OCI-LY1 (cell line): ENCODE results near the gene RASGRF2.

Experiments used
- H2AFZ ChIP-seq: fragments of 200-600 bp; sonication (generic), shearing (Covaris generic); 2 replicates; pipeline ENCODE4 v1.6.0; 2014; ENCODE audit warnings: antibody characterized with exemption, mild to moderate bottlenecking, low read length
- H3F3A ChIP-seq: fragments of 200-600 bp; sonication (generic), shearing (Covaris generic); 2 replicates; pipeline ENCODE4 v1.6.0; 2014; ENCODE audit warnings: mild to moderate bottlenecking, antibody characterized with exemption, low read length, moderate library complexity; ENCODE audit not compliant: insufficient read depth
- H3K27ac ChIP-seq: fragments of 200-600 bp; sonication (generic); 2 replicates; pipeline ENCODE4 v1.5.1; 2014; ENCODE audit warnings: low read length, mixed run types, mild to moderate bottlenecking, low read depth; ENCODE audit not compliant: poor library complexity, severe bottlenecking
- H3K27me3 ChIP-seq: fragments of 200-600 bp; sonication (generic); 2 replicates; pipeline ENCODE4 v1.6.0; 2014; ENCODE audit warnings: antibody characterized with exemption, mild to moderate bottlenecking, low read length, moderate library complexity; ENCODE audit not compliant: insufficient read depth
- H3K36me3 ChIP-seq: fragments of 200-600 bp; sonication (generic); 2 replicates; pipeline ENCODE4 v1.6.1; 2014; ENCODE audit warnings: mild to moderate bottlenecking, antibody characterized with exemption, low read length, moderate library complexity, mixed read lengths; ENCODE audit not compliant: insufficient read depth
- H3K4me1 ChIP-seq: fragments of 200-600 bp; sonication (generic); 2 replicates; pipeline ENCODE4 v1.5.1; 2014; ENCODE audit warnings: mild to moderate bottlenecking, low read length, moderate library complexity; ENCODE audit not compliant: insufficient read depth, severe bottlenecking
- H3K4me2 ChIP-seq: fragments of 200-600 bp; sonication (generic), shearing (Covaris generic); 2 replicates; pipeline ENCODE4 v1.6.1; 2014; ENCODE audit warnings: low read length
- H3K4me3 ChIP-seq: fragments of 200-600 bp; sonication (generic); 2 replicates; pipeline ENCODE4 v1.5.1; 2014; ENCODE audit warnings: low read length, low read depth, mild to moderate bottlenecking, mixed read lengths; ENCODE audit not compliant: poor library complexity, severe bottlenecking
- H3K79me2 ChIP-seq: fragments of 200-600 bp; shearing (Covaris generic); 2 replicates; pipeline ENCODE4 v1.6.1; 2016; ENCODE audit warnings: mixed run types, low read length, mixed read lengths; ENCODE audit not compliant: insufficient read depth
- H3K9ac ChIP-seq: fragments of 200-600 bp; sonication (generic), shearing (Covaris generic); 2 replicates; pipeline ENCODE4 v1.6.1; 2014; ENCODE audit warnings: mild to moderate bottlenecking, low read length, mixed read lengths
- H3K9me2 ChIP-seq: fragments of 200-600 bp; sonication (generic), shearing (Covaris generic); 2 replicates; pipeline ENCODE4 v1.6.1; 2014; ENCODE audit warnings: low read depth, mild to moderate bottlenecking, low read length, mixed read lengths
- H3K9me3 ChIP-seq: fragments of 200-600 bp; shearing (Covaris generic); 2 replicates; pipeline ENCODE4 v1.6.1; 2014; ENCODE audit warnings: low read length, mixed read lengths
- H4K20me1 ChIP-seq: fragments of 200-600 bp; sonication (generic), shearing (Covaris generic); 2 replicates; pipeline ENCODE4 v1.6.0; 2016; ENCODE audit warnings: mild to moderate bottlenecking, low read length; ENCODE audit not compliant: insufficient read depth
- CTCF ChIP-seq: fragments of 200-600 bp; sonication (generic), shearing (Covaris generic); IDR thresholded peaks from 2 replicates; pipeline ENCODE4 v1.5.1; 2017; ENCODE audit warnings: mild to moderate bottlenecking, antibody characterized with exemption, low read length, moderate library complexity, mixed read lengths
- EZH2 ChIP-seq: fragments of 200-600 bp; sonication (generic), shearing (Covaris generic); IDR thresholded peaks from 2 replicates; pipeline ENCODE4 v1.8.0; 2017; ENCODE audit warnings: borderline replicate concordance, mixed run types, mild to moderate bottlenecking, antibody characterized with exemption, low read length, moderate library complexity, mixed read lengths

The RASGRF2 gene

GRCh38 chr5:81208904-81209303 is 248.7 kb downstream of the RASGRF2 start:
- no peaks in the 10 kb centered on the region for H3F3A ChIP-seq
- H3K79me2 ChIP-seq = no peaks in the 10 kb centered on the region

GRCh38 chr5:81209386-81209785 is 249.2 kb downstream of the RASGRF2 start:
- no peak for TF ChIP-seq EZH2
- no peak for TF ChIP-seq CTCF
- Histone ChIP-seq H3K27ac (no peak overlapping the region), H3K79me2 (no peaks in the 10 kb centered on the region), H3K4me2 (no peak overlapping the region), H3K4me1 (peaks cover 6% of the 10 kb centered on the region), H3K9me3 (no peaks in the 10 kb centered on the region), H4K20me1 (no peaks in the 10 kb centered on the region), H3K36me3 (no peaks in the 10 kb centered on the region), H3K9ac (no peak overlapping the region), H2AFZ (no peak overlapping the region), H3K4me3 (no peak overlapping the region), H3F3A (no peaks in the 10 kb centered on the region), H3K27me3 (peaks cover 7% of the 10 kb centered on the region), H3K9me2 (no peaks in the 10 kb centered on the region)

More at GRCh38 chr5:81208904-81209303, 248.7 kb downstream of the RASGRF2 start:
- no peak overlapping the region for H3K4me3 ChIP-seq
- H3K27me3 ChIP-seq = peaks cover 7% of the 10 kb centered on the region
- no peaks in the 10 kb centered on the region for H4K20me1 ChIP-seq
- no peaks in the 10 kb centered on the region for H3K9me2 ChIP-seq
- H3K4me2 ChIP-seq = no peak overlapping the region
- no peaks in the 10 kb centered on the region for H3K9me3 ChIP-seq
- peaks cover 6% of the 10 kb centered on the region for H3K4me1 ChIP-seq
- TF ChIP-seq CTCF = no peak
- no peak for TF ChIP-seq EZH2
- H2AFZ ChIP-seq = no peak overlapping the region
- no peak overlapping the region for H3K9ac ChIP-seq
- no peak overlapping the region for H3K27ac ChIP-seq
- H3K36me3 ChIP-seq = no peaks in the 10 kb centered on the region

- Histone ChIP-seq H3K79me2 (no peaks in the 10 kb centered on the region), H3K9me3 (no peaks in the 10 kb centered on the region), H3K9ac (no peak overlapping the region), H3K27me3 (peaks cover 7% of the 10 kb centered on the region), H4K20me1 (no peaks in the 10 kb centered on the region), H3K9me2 (no peaks in the 10 kb centered on the region), H2AFZ (no peak overlapping the region), H3K4me2 (no peak overlapping the region), H3K27ac (no peak overlapping the region), H3K36me3 (no peaks in the 10 kb centered on the region), H3K4me1 (peaks cover 6% of the 10 kb centered on the region), H3F3A (no peaks in the 10 kb centered on the region), H3K4me3 (no peak overlapping the region)
- TF ChIP-seq CTCF = no peak
- TF ChIP-seq EZH2 = no peak
Observed at GRCh38 chr5:81209869-81210493, 249.8 kb downstream of the RASGRF2 start.
